HUES6 (cell line): ENCODE measurements around the gene PCAT6.
"Not testable (repeated sequence)": the region's sequence is repeated elsewhere in the genome, so short reads cannot be mapped to it uniquely, and the experiment has no call there.

ENCODE experiments used
- H3K27ac ChIP-seq: 2 replicates; pipeline ENCODE4 v1.7.0; 2013; ENCODE audit warnings: low read depth, mild to moderate bottlenecking, low read length, inconsistent platforms
- H3K27me3 ChIP-seq: 2 replicates; pipeline ENCODE4 v1.6.1; 2013; ENCODE audit warnings: low read length; ENCODE audit not compliant: control insufficient read depth, insufficient read depth
- H3K36me3 ChIP-seq: 2 replicates; pipeline ENCODE4 v1.6.1; 2013; ENCODE audit warnings: low read length; ENCODE audit not compliant: control insufficient read depth, insufficient read depth
- H3K4me1 ChIP-seq: 2 replicates; pipeline ENCODE4 v1.6.1; 2013; ENCODE audit warnings: low read length; ENCODE audit not compliant: control insufficient read depth, insufficient read depth
- H3K4me3 ChIP-seq: 2 replicates; pipeline ENCODE4 v1.5.1; 2013; ENCODE audit warnings: low read depth, low read length
- H3K9ac ChIP-seq: one replicate; pipeline ENCODE4 v1.6.1; 2013; ENCODE audit warnings: mild to moderate bottlenecking, low read length
- H3K9me3 ChIP-seq: 2 replicates; pipeline ENCODE4 v1.6.1; 2013; ENCODE audit warnings: low read depth, low read length; ENCODE audit not compliant: control insufficient read depth, insufficient read depth

The PCAT6 gene

GRCh38 chr1:202810615-202811295 is at the start of gene PCAT6:
Gene PCAT6 (plus strand): TSS chr1:202810954.
- no peak within 1 kb of the TSS for H3K27ac ChIP-seq
- no peaks in the 10 kb centered on the region for H3K9me3 ChIP-seq
- peak within 1 kb of the TSS; percentile 75 for H3K9ac ChIP-seq
- peaks cover 33% of the 10 kb centered on the region for H3K4me1 ChIP-seq
- H3K27me3 ChIP-seq = peaks cover 16% of the 10 kb centered on the region
- H3K36me3 ChIP-seq = no peaks in the 10 kb centered on the region
- H3K4me3 ChIP-seq = peak within 1 kb of the TSS; percentile 85

GRCh38 chr1:202762019-202762418 is 48.7 kb upstream of the PCAT6 start:
- Histone ChIP-seq H3K27ac (no peak overlapping the region), H3K36me3 (peaks cover 100% of the 10 kb centered on the region), H3K9me3 (no peaks in the 10 kb centered on the region), H3K9ac (no peak overlapping the region), H3K4me1 (no peaks in the 10 kb centered on the region), H3K4me3 (no peak overlapping the region), H3K27me3 (no peaks in the 10 kb centered on the region)

- no peaks in the 10 kb centered on the region for H3K9me3 ChIP-seq
- H3K4me1 ChIP-seq = no peaks in the 10 kb centered on the region
- H3K4me3 ChIP-seq = no peak overlapping the region
- no peak overlapping the region for H3K27ac ChIP-seq
- no peak overlapping the region for H3K9ac ChIP-seq
- H3K27me3 ChIP-seq = no peaks in the 10 kb centered on the region
- peaks cover 92% of the 10 kb centered on the region for H3K36me3 ChIP-seq
Measured at GRCh38 chr1:202765721-202766120, 45.0 kb upstream of the PCAT6 start.

- Histone ChIP-seq H3K4me1 (no peaks in the 10 kb centered on the region), H3K27me3 (no peaks in the 10 kb centered on the region), H3K9ac (no peak overlapping the region), H3K4me3 (no peak overlapping the region), H3K27ac (no peak overlapping the region), H3K9me3 (no peaks in the 10 kb centered on the region), H3K36me3 (peaks cover 88% of the 10 kb centered on the region)
Measured at GRCh38 chr1:202770135-202770534, 40.6 kb upstream of the PCAT6 start.

GRCh38 chr1:202781180-202781579 is 29.6 kb upstream of the PCAT6 start:
- Histone ChIP-seq H3K4me3 (no peak overlapping the region), H3K9ac (no peak overlapping the region), H3K9me3 (no peaks in the 10 kb centered on the region), H3K4me1 (no peaks in the 10 kb centered on the region), H3K36me3 (peaks cover 19% of the 10 kb centered on the region), H3K27ac (no peak overlapping the region), H3K27me3 (no peaks in the 10 kb centered on the region)

GRCh38 chr1:202786804-202787203 is 23.9 kb upstream of the PCAT6 start:
- H3K4me1 ChIP-seq = no peaks in the 10 kb centered on the region
- no peak overlapping the region for H3K27ac ChIP-seq
- no peak overlapping the region for H3K9ac ChIP-seq
- no peak overlapping the region for H3K4me3 ChIP-seq
- H3K27me3 ChIP-seq = no peaks in the 10 kb centered on the region
- no peaks in the 10 kb centered on the region for H3K9me3 ChIP-seq
- peaks cover 5% of the 10 kb centered on the region; the same call in 1 of the 2 replicates for H3K36me3 ChIP-seq

GRCh38 chr1:202788800-202789199 is 22.0 kb upstream of the PCAT6 start:
- H3K27ac ChIP-seq = no peak overlapping the region
- H3K4me3 ChIP-seq = no peak overlapping the region
- H3K9me3 ChIP-seq = no peaks in the 10 kb centered on the region
- H3K36me3 ChIP-seq = peaks cover 2% of the 10 kb centered on the region; the same call in 1 of the 2 replicates
- no peak overlapping the region for H3K9ac ChIP-seq
- H3K4me1 ChIP-seq = no peaks in the 10 kb centered on the region
- H3K27me3 ChIP-seq = no peaks in the 10 kb centered on the region

GRCh38 chr1:202791077-202791747 is 19.5 kb upstream of the PCAT6 start:
- Histone ChIP-seq H3K36me3 (peaks cover 2% of the 10 kb centered on the region; the same call in 1 of the 2 replicates), H3K27me3 (no peaks in the 10 kb centered on the region), H3K9ac (no peak overlapping the region), H3K9me3 (no peaks in the 10 kb centered on the region), H3K4me1 (no peaks in the 10 kb centered on the region), H3K27ac (no peak overlapping the region), H3K4me3 (no peak overlapping the region)

- no peaks in the 10 kb centered on the region for H3K27me3 ChIP-seq
- H3K9me3 ChIP-seq = no peaks in the 10 kb centered on the region
- H3K4me1 ChIP-seq = no peaks in the 10 kb centered on the region
- H3K9ac ChIP-seq = no peak overlapping the region
- H3K27ac ChIP-seq = no peak overlapping the region
- H3K36me3 ChIP-seq = peaks cover 12% of the 10 kb centered on the region
- H3K4me3 ChIP-seq = no peak overlapping the region
Measured at GRCh38 chr1:202794051-202794740, 16.6 kb upstream of the PCAT6 start.

- not testable (repeated sequence) for H3K27me3 ChIP-seq, H3K4me3 ChIP-seq, H3K9ac ChIP-seq, H3K9me3 ChIP-seq, H3K4me1 ChIP-seq, H3K27ac ChIP-seq
- peaks cover 12% of the 10 kb centered on the region for H3K36me3 ChIP-seq
Measured at GRCh38 chr1:202794931-202795330, 15.8 kb upstream of the PCAT6 start.

- no peak overlapping the region for H3K9ac ChIP-seq
- no peak overlapping the region for H3K27ac ChIP-seq
- no peaks in the 10 kb centered on the region for H3K27me3 ChIP-seq
- no peaks in the 10 kb centered on the region for H3K9me3 ChIP-seq
- H3K4me3 ChIP-seq = no peak overlapping the region
- no peaks in the 10 kb centered on the region for H3K4me1 ChIP-seq
- peaks cover 19% of the 10 kb centered on the region for H3K36me3 ChIP-seq
Measured at GRCh38 chr1:202796670-202797069, 14.1 kb upstream of the PCAT6 start.
